Measurements from ENCODE around the gene ZNF423.

Gene ZNF423

GRCh38 chr16:49594153-49594552 lies 261.8 kb downstream of the ZNF423 start:
- DNase-seq, result no peak

GRCh38 chr16:49593424-49594040 lies 262.4 kb downstream of the ZNF423 start:
- DNase-seq, result no peak

GRCh38 chr16:49592546-49593423 lies 263.1 kb downstream of the ZNF423 start:
- DNase-seq, result no peak

- no peak for DNase-seq
Measured at GRCh38 chr16:49590166-49590871, 265.6 kb downstream of the ZNF423 start.

- no peak for DNase-seq
Measured at GRCh38 chr16:49589544-49590031, 266.3 kb downstream of the ZNF423 start.

- DNase-seq, result no peak
Measured at GRCh38 chr16:49588729-49589384, 267.1 kb downstream of the ZNF423 start.

- DNase-seq, result no peak
Measured at GRCh38 chr16:49588026-49588425, 267.9 kb downstream of the ZNF423 start.

- DNase-seq, result no peak
Measured at GRCh38 chr16:49587511-49587910, 268.4 kb downstream of the ZNF423 start.

GRCh38 chr16:49586466-49587450 lies 269.2 kb downstream of the ZNF423 start:
- DNase-seq, result no peak

- no peak for DNase-seq
Measured at GRCh38 chr16:49585143-49585832, 270.6 kb downstream of the ZNF423 start.

- DNase-seq, result no peak
Measured at GRCh38 chr16:49583911-49584310, 272.0 kb downstream of the ZNF423 start.

GRCh38 chr16:49581630-49582298 lies 274.1 kb downstream of the ZNF423 start:
- no peak for DNase-seq

GRCh38 chr16:49580751-49581303 lies 275.1 kb downstream of the ZNF423 start:
- no peak for DNase-seq

GRCh38 chr16:49578435-49579024 lies 277.4 kb downstream of the ZNF423 start:
- DNase-seq, result no peak

- DNase-seq, result no peak
Measured at GRCh38 chr16:49578018-49578417, 277.9 kb downstream of the ZNF423 start.

- no peak for DNase-seq
Measured at GRCh38 chr16:49576941-49577340, 279.0 kb downstream of the ZNF423 start.

- no peak for DNase-seq
Measured at GRCh38 chr16:49576173-49576494, 279.8 kb downstream of the ZNF423 start.

GRCh38 chr16:49575346-49576172 lies 280.4 kb downstream of the ZNF423 start:
- no peak for DNase-seq

GRCh38 chr16:49574826-49575225 lies 281.1 kb downstream of the ZNF423 start:
- DNase-seq, result no peak
